ENCODE measurements around the gene IFIT3.
A peak's percentile ranks its signal among the peaks of the same experiment; 100 is the strongest.
"Not testable (repeated sequence)": the region's sequence is repeated elsewhere in the genome, so short reads cannot be mapped to it uniquely, and the experiment has no call there.

Gene IFIT3

GRCh38 chr10:89348481-89348880, 20.7 kb downstream of the IFIT3 start:
- Mint-ChIP-seq H3K4me3 (no peak overlapping the region), H3K27me3 (peaks cover 1% of the 10 kb centered on the region), H3K36me3 (ENCODE audit: low read depth) (no peaks in the 10 kb centered on the region), H3K4me1 (ENCODE audit: low read depth) (peaks cover 72% of the 10 kb centered on the region), H3K27ac (no peak overlapping the region), H3K9me3 (no peaks in the 10 kb centered on the region)
- intact Hi-C loops (cut with micrococcal nuclease): no loop called here

- Mint-ChIP-seq H3K9me3 (no peaks in the 10 kb centered on the region), H3K27me3 (no peaks in the 10 kb centered on the region), H3K36me3 (ENCODE audit: low read depth) (no peaks in the 10 kb centered on the region), H3K27ac (no peak overlapping the region), H3K4me1 (ENCODE audit: low read depth) (peaks cover 72% of the 10 kb centered on the region), H3K4me3 (no peak overlapping the region)
- intact Hi-C loops (cut with micrococcal nuclease): no loop called here
Observed at GRCh38 chr10:89348975-89349374, 21.2 kb downstream of the IFIT3 start.

GRCh38 chr10:89350631-89351315, 23.0 kb downstream of the IFIT3 start:
- intact Hi-C loops (cut with micrococcal nuclease); H3K9me3 Mint-ChIP-seq; H3K4me3 Mint-ChIP-seq; H3K36me3 Mint-ChIP-seq (ENCODE audit: low read depth); H3K27me3 Mint-ChIP-seq: not testable (repeated sequence)
- H3K27ac Mint-ChIP-seq: peak overlapping the region; percentile 73
- peaks cover 67% of the 10 kb centered on the region for H3K4me1 Mint-ChIP-seq (ENCODE audit: low read depth)

- intact Hi-C loops (cut with micrococcal nuclease): no loop called here
- Mint-ChIP-seq H3K4me3 (no peak overlapping the region), H3K36me3 (ENCODE audit: low read depth) (no peaks in the 10 kb centered on the region), H3K4me1 (ENCODE audit: low read depth) (peaks cover 61% of the 10 kb centered on the region), H3K9me3 (no peaks in the 10 kb centered on the region), H3K27me3 (no peaks in the 10 kb centered on the region), H3K27ac (peak overlapping the region; percentile 73)
Observed at GRCh38 chr10:89351412-89351779, 23.6 kb downstream of the IFIT3 start.

GRCh38 chr10:89351780-89352597, 24.2 kb downstream of the IFIT3 start:
- Mint-ChIP-seq H3K27me3 (no peaks in the 10 kb centered on the region), H3K4me3 (no peak overlapping the region), H3K4me1 (ENCODE audit: low read depth) (peaks cover 55% of the 10 kb centered on the region), H3K27ac (peak overlapping the region; percentile 73), H3K9me3 (no peaks in the 10 kb centered on the region), H3K36me3 (ENCODE audit: low read depth) (no peaks in the 10 kb centered on the region)
- intact Hi-C loops (cut with micrococcal nuclease): no loop called here

- Mint-ChIP-seq H3K4me3 (no peak overlapping the region), H3K27me3 (no peaks in the 10 kb centered on the region), H3K36me3 (ENCODE audit: low read depth) (no peaks in the 10 kb centered on the region), H3K4me1 (ENCODE audit: low read depth) (peaks cover 50% of the 10 kb centered on the region), H3K27ac (no peak overlapping the region), H3K9me3 (no peaks in the 10 kb centered on the region)
- intact Hi-C loops (cut with micrococcal nuclease): no loop called here
Observed at GRCh38 chr10:89352802-89353201, 25.0 kb downstream of the IFIT3 start.

- no peaks in the 10 kb centered on the region for H3K36me3 Mint-ChIP-seq (ENCODE audit: low read depth)
- no peaks in the 10 kb centered on the region for H3K27me3 Mint-ChIP-seq
- no peak overlapping the region for H3K4me3 Mint-ChIP-seq
Observed at GRCh38 chr10:89355394-89355931, 27.7 kb downstream of the IFIT3 start.

GRCh38 chr10:89357096-89357495, 29.3 kb downstream of the IFIT3 start:
- Mint-ChIP-seq H3K4me3 (no peak overlapping the region), H3K27ac (no peak overlapping the region), H3K36me3 (ENCODE audit: low read depth) (no peaks in the 10 kb centered on the region), H3K27me3 (peaks cover 3% of the 10 kb centered on the region), H3K4me1 (ENCODE audit: low read depth) (peaks cover 9% of the 10 kb centered on the region), H3K9me3 (no peaks in the 10 kb centered on the region)
- intact Hi-C loops (cut with micrococcal nuclease): no loop called here

More at GRCh38 chr10:89355394-89355931, 27.7 kb downstream of the IFIT3 start:
- H3K27ac Mint-ChIP-seq: no peak overlapping the region
- no peaks in the 10 kb centered on the region for H3K9me3 Mint-ChIP-seq
- intact Hi-C loops (cut with micrococcal nuclease): no loop called here
- peaks cover 25% of the 10 kb centered on the region for H3K4me1 Mint-ChIP-seq (ENCODE audit: low read depth)

GRCh38 chr10:89357975-89358374, 30.2 kb downstream of the IFIT3 start:
- Mint-ChIP-seq H3K27me3 (peaks cover 3% of the 10 kb centered on the region), H3K4me3 (no peak overlapping the region), H3K4me1 (ENCODE audit: low read depth) (peaks cover under 1% of the 10 kb centered on the region), H3K36me3 (ENCODE audit: low read depth) (no peaks in the 10 kb centered on the region), H3K9me3 (no peaks in the 10 kb centered on the region), H3K27ac (no peak overlapping the region)
- intact Hi-C loops (cut with micrococcal nuclease): no loop called here

GRCh38 chr10:89360157-89360556, 32.4 kb downstream of the IFIT3 start:
- Mint-ChIP-seq H3K4me1 (ENCODE audit: low read depth) (peaks cover 5% of the 10 kb centered on the region), H3K9me3 (no peaks in the 10 kb centered on the region), H3K27me3 (peaks cover 3% of the 10 kb centered on the region), H3K27ac (no peak overlapping the region), H3K36me3 (ENCODE audit: low read depth) (no peaks in the 10 kb centered on the region), H3K4me3 (no peak overlapping the region)
- intact Hi-C loops (cut with micrococcal nuclease): no loop called here

- no peak overlapping the region for H3K4me3 Mint-ChIP-seq
- peaks cover 11% of the 10 kb centered on the region for H3K4me1 Mint-ChIP-seq (ENCODE audit: low read depth)
- intact Hi-C loops (cut with micrococcal nuclease): no loop called here
- H3K36me3 Mint-ChIP-seq (ENCODE audit: low read depth): no peaks in the 10 kb centered on the region
- peaks cover 6% of the 10 kb centered on the region for H3K27me3 Mint-ChIP-seq
- H3K9me3 Mint-ChIP-seq: no peaks in the 10 kb centered on the region
- H3K27ac Mint-ChIP-seq: no peak overlapping the region
Observed at GRCh38 chr10:89362929-89363328, 35.1 kb downstream of the IFIT3 start.

GRCh38 chr10:89363729-89364442, 36.1 kb downstream of the IFIT3 start:
- Mint-ChIP-seq H3K4me1 (ENCODE audit: low read depth) (peaks cover 15% of the 10 kb centered on the region), H3K9me3 (no peaks in the 10 kb centered on the region), H3K27me3 (peaks cover 6% of the 10 kb centered on the region), H3K36me3 (ENCODE audit: low read depth) (no peaks in the 10 kb centered on the region), H3K4me3 (no peak overlapping the region), H3K27ac (no peak overlapping the region)
- intact Hi-C loops (cut with micrococcal nuclease): no loop called here

GRCh38 chr10:89364531-89364930, 36.7 kb downstream of the IFIT3 start:
- Mint-ChIP-seq H3K27ac (no peak overlapping the region), H3K4me1 (ENCODE audit: low read depth) (peaks cover 22% of the 10 kb centered on the region), H3K36me3 (ENCODE audit: low read depth) (no peaks in the 10 kb centered on the region), H3K4me3 (no peak overlapping the region), H3K9me3 (no peaks in the 10 kb centered on the region), H3K27me3 (peaks cover 6% of the 10 kb centered on the region)
- intact Hi-C loops (cut with micrococcal nuclease): no loop called here

- Mint-ChIP-seq H3K27ac (peak overlapping the region; percentile 17), H3K27me3 (peaks cover 2% of the 10 kb centered on the region), H3K4me3 (no peak overlapping the region), H3K4me1 (ENCODE audit: low read depth) (peaks cover 23% of the 10 kb centered on the region), H3K36me3 (ENCODE audit: low read depth) (no peaks in the 10 kb centered on the region), H3K9me3 (no peaks in the 10 kb centered on the region)
- intact Hi-C loops (cut with micrococcal nuclease): no loop called here
Observed at GRCh38 chr10:89367529-89367928, 39.7 kb downstream of the IFIT3 start.

Measured in dendritic cell treated with granulocyte-macrophage colony-stimulating factor and Interleukin-4, amounts not matched to agents 40 ng/mL and 50 ng/mL, for 4 days (primary cell).